Esophagus muscularis mucosa (tissue), 3 donors: ENCODE results near the gene TRERF1.

Experiments used
- POLR2A ChIP-seq: fragments of 450-650 bp; IDR thresholded peaks from one replicate; pipeline ENCODE4 v1.6.1; 2017; ENCODE audit warnings: antibody characterized with exemption, moderate library complexity, mild to moderate bottlenecking, low read depth
- POLR2AphosphoS5 ChIP-seq, 2 donors: sonication (generic); formaldehyde crosslinking; IDR thresholded peaks; one replicate each; pipeline ENCODE4 v1.6.1; 2017; ENCODE audit warnings: antibody characterized with exemption in 2 of 2
- TF ChIP-seq, protein P1 (sequence below), 3 experiments: fragments of 200-600 bp in 2 of 3; fragments of 450-650 bp in 1 of 3; sonication (generic) in 2 of 3; IDR thresholded peaks; one replicate each; pipeline ENCODE4 v1.5.1; 2017 to 2019; ENCODE audit warnings: antibody characterized with exemption in 3 of 3, mild to moderate bottlenecking in 2 of 3, moderate library complexity in 1 of 3

DNA sequence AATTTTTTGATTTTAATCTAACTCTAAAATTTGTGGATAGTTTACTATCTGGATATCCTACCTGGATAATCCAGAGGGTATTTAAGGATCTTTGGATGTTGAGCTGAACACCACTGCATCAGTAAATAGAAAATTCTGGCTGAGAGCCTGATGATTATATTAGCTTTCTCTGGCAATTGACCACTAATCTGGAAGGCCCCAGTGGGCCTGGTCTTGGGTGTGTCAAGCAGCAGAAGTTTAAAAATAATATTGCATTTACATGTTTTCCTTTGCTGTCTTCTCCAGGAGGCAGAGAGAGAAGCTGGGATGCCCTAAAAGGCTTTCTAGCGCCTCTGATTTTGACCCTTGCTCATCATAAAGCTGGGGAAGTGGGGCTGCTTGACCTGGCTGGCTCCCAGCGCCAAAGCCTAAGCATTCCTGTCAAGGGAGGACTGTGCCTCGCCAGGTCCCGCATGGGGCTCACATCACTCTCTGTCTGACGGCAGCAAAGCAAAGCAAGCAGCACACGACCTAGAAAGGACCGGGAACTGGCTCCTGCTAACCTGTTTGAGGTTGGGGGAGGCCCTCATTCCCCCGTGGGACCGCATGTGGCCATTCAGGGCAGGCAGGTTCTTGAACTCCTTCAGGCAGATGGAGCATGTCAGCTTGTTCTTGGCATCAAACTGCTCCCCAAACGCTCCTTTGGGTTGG lies 187.4 kb downstream of the TRERF1 start:
- TF ChIP-seq, protein P1, sequence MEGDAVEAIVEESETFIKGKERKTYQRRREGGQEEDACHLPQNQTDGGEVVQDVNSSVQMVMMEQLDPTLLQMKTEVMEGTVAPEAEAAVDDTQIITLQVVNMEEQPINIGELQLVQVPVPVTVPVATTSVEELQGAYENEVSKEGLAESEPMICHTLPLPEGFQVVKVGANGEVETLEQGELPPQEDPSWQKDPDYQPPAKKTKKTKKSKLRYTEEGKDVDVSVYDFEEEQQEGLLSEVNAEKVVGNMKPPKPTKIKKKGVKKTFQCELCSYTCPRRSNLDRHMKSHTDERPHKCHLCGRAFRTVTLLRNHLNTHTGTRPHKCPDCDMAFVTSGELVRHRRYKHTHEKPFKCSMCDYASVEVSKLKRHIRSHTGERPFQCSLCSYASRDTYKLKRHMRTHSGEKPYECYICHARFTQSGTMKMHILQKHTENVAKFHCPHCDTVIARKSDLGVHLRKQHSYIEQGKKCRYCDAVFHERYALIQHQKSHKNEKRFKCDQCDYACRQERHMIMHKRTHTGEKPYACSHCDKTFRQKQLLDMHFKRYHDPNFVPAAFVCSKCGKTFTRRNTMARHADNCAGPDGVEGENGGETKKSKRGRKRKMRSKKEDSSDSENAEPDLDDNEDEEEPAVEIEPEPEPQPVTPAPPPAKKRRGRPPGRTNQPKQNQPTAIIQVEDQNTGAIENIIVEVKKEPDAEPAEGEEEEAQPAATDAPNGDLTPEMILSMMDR (IDR thresholded peaks at IDR 0.05): no peak
- TF ChIP-seq POLR2AphosphoS5 (IDR thresholded peaks at IDR 0.05) (no peak), POLR2A (no peak)
